ENCODE results near the gene LITAF.
"Not testable (repeated sequence)": the region's sequence is repeated elsewhere in the genome, so short reads cannot be mapped to it uniquely, and the experiment has no call there.

The LITAF gene

GRCh38 chr16:11621539-11621919 lies 34.8 kb upstream of the LITAF start:
- DNase-seq (ENCODE audit: low read depth in 2 of 2), result no peak

DNA sequence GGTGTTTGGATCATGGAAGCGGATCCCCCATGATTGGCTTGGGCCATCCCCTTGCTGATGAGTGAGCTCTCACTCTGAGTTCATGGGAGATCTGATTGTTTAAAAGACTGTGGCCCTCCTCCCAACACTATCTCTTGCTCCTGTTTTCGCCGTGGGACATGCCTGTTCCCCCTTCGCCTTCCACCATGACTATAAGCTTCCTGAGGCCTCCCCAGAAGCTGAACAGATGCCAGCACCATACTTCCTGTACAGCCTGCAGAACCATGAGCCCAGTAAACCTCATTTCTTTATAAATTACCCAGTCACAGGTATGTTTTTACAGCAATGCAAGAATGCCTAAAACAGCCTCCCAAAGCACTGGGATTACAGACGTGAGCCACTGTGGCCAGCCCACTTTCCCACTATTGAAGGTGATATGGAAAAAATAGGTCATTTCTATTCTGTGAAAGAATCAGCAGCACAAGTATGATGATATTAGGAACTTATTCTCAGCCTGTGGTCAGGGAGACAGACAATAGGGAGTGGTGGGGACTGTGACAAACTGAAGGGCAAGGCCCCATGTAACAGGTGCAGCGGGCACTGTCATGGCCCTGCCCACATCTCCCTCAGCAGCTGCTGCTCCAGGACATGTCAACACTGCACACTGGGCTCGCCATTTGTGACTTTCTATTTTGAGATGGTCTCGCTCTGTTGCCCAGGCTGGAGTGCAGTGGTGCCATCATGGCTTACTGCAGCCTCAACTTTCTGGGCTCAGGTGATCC lies 33.7 kb upstream of the LITAF start:
- DNase-seq (ENCODE audit: low read depth in 2 of 2), result no peak

- DNase-seq (ENCODE audit: low read depth in 2 of 2), result no peak
These were observed 32.7 kb upstream of the LITAF start for GRCh38 chr16:11619327-11619851.

DNA sequence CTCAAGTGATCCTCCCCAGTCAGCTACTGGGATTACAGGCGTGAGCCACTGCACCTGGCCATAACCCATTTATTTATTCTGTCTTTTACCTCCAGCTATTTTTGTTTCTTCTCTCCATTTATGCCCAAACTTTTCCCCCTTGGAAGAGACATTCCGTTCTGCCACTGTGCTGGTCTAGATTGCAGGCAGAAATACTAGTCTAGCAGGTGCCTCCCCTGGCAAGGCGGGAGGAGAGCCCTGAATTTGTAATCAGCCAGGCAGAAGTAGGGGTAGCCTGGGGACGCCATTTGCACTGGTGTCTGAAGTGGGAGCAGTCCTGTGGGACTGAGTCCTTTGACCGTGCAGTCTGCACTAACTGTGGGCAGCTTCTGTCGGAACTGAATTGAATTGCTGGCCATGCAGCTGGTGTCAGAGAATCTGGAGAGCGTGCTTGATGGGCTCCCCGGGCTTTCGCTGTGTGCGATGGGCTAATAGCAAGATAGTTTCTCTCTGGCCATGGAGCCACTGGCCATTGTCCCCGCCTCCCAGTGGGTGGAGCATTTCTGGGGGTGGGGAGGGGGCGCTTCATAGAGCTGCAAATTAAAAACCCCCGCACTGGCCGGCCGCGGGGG lies 31.5 kb upstream of the LITAF start:
- no peak for DNase-seq (ENCODE audit: low read depth in 2 of 2)

DNA sequence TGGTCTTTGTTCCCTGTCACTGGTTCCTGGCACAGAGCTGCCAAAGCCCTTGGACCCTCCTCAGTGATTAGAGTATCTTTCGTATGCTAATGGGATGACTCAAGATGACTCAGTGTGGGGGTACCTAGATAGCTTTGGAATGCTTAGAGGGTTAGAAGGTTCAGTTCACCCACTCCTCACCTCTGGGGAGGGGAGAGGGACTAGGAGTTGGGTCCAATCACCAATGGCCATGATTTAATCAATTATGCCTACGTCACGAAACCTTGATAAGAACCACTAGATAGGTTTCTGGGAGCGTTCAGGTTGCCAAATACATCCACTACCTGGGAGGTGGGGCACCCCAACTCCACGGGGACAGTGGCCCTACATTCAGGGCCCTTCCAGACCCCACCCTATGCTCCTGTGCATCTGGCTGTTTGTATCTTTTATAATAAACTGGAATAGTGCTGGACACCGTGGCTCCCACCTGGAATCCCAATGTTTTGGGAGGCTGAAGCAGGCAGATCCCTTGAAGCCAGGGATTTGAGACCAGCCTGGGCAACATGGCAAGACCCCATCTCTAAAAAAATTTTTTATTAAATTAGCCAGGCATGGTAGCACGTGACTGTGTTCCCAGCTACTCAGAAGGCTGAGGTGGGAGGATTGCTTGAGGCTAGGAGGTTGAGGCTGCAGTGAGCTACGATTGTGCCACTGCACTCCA lies 29.2 kb upstream of the LITAF start:
- no peak for DNase-seq (ENCODE audit: low read depth in 2 of 2)

GRCh38 chr16:11614587-11615175 lies 28.0 kb upstream of the LITAF start:
- no peak for DNase-seq (ENCODE audit: low read depth in 2 of 2)

DNA sequence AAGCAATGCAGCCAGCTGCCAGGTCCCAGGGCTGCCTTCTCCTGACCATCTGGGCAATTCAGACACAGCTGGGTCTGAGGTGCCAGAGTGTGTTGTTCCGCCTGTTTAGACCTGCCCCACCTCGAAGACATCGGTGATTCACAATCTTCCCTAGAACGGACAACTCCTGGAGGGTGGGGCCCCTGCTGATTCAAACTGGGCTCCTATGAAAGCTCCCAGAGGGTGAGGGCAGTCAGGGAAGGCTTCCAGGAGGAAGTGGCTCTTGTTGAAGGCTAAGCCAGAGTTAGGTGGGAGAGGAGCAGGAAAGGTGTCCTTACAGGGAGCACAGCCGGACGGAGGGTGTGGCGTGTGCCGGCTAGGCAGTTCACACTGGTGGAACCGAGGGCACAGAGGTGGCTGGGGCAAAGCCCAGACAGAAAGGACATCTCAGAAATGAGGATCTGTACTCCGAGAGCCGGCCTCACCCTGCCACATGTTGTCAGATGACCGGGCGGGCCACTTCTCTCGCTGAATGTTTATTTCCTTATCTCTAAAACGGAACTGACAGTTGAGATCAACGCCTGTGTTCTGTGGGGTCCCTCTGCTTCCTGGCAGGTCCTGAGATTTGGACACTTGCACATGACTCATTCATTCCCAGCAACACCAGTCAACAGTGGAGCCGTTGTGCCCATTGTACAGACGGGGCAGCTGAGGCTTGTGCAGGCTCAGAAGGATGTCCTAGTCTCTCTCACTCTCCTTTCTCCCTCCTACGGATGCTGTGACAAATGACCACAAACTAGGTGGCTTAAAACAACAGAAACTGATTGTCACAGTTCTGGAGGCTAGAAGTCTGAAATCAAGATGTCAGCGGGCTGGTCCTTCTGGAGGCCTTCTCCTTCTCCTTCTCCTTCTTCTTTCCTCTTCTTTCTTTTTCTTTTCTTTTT lies 26.9 kb upstream of the LITAF start:
- no peak for DNase-seq (ENCODE audit: low read depth in 2 of 2)

- no peak for DNase-seq (ENCODE audit: low read depth in 2 of 2)
These were observed 25.9 kb upstream of the LITAF start for GRCh38 chr16:11612665-11613025.

DNA sequence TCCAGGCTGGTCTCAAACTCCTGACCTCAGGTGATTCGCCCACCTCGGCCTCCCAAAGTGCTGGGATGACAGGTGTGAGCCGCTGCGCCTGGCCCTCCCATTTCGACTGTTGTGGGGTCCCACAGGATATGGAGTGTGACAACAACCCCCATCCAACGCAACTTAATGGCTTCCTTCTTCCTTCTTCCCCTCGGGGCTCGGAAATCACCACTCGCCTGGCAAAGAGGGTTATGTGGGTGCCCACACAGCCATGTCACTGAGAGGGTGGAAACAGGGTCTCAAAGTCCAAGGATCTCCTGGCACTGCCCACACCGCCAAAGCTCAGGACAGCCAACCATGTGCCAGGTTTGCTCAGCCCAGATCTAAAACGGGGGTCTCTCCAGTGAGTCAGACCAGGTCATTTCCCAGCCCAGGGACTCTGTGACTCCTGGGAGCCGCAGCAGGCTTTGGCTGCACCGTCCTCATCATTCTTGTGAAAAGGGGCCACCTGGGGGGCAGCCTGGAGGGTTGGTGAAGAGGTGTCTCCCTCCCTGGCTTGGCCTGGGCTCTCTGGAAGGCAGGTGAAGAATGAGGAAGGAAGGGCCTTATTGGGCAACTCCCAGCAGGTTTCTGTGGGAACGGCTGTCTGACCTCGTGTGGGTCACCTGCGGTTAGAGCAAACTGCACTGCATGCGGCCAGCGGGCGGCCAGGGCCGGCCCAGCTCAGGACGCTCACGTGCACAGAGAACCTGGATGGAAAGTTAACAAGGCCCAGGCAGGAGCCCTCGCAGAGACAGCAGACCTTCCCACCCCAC lies 25.3 kb upstream of the LITAF start:
- DNase-seq (ENCODE audit: low read depth in 2 of 2), result no peak

- no peak for DNase-seq (ENCODE audit: low read depth in 2 of 2)
These were observed 23.9 kb upstream of the LITAF start for GRCh38 chr16:11610580-11610979.

DNA sequence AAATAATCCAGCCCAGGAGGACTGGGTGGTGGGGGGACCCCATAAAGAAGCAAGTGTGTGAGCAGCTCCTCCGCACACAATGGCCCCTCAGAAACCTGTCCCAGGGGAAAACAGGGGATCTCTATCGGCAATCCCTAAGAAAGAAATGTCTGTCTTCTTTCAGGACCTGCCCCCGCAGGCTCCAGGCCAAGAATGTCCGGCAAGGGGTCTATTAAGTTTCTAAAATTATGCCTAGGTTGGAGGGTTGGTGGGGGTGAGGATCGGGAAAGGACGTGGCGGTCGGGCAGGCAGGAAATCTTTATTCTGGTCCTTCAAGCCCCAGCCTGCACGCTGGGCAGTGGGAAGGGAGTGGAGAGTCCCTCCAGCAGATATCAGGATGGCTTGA lies 23.4 kb upstream of the LITAF start:
- DNase-seq (ENCODE audit: low read depth in 2 of 2), result no peak

DNA sequence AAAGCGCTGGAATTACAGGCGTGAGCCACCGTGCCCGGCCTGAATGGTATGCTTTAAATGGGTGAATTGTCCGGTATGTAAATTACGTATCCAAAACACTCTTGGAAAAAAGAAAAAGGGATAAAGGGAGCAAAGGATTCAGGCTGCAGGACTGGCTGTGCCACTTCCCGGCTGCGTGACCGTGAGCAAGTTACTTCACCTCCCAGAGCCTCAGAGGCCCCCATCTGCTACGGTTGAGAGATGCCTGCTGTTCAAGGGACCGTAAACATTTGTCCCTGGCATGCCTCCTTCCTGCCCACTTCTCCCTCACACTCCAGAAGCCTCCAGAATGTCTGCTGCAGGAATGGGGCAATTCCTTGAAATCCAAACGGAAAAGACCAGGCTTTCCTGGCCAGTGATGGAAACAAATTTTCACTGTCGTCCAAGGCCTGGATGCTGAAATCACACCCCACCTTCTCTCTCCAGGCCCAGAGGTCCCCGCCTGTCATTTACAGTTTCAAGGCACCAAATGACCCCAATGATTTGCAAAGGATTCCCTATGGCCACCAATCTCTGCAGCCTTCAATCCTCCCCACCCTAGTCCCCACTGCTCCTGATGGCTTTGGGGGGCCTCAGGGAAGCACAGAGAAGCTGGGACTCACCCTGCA lies 22.9 kb upstream of the LITAF start:
- DNase-seq (ENCODE audit: low read depth in 2 of 2), result no peak

DNA sequence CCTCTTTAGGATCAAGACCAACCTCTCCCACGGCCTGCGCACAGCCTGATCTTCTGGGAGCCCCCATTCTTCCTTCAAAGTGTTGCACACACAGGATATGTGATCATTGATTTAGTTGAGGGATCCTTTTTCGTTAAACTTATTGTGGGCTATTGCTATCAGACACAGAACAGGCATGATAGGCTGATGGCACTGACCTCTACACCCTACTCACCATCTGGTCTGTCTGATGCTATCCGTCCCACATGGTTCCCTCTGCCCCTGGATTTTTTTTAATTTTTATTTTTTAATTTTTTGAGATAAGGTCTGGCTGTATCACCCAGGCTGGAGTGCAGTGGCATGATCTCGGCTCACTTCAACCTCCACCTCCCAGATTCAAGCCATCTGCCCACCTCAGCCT lies 19.2 kb upstream of the LITAF start:
- no peak for DNase-seq (ENCODE audit: low read depth in 2 of 2)

DNA sequence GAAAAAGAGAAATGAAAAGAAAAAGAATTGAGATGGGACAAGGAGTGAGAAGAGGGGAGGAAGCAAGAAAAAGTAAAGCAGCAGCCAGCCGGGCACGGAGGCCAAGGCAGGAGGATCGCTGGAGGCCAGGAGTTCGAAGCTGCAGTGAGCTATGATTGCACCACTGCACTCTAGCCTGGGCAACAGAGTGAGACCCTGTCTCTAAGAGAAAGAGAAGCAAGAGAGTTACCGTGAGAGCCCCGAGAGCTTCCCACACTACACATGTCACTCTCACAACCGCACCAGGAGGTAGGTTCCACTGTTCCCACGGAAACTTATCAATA lies 18.8 kb upstream of the LITAF start:
- no peak for DNase-seq (ENCODE audit: low read depth in 2 of 2)

DNA sequence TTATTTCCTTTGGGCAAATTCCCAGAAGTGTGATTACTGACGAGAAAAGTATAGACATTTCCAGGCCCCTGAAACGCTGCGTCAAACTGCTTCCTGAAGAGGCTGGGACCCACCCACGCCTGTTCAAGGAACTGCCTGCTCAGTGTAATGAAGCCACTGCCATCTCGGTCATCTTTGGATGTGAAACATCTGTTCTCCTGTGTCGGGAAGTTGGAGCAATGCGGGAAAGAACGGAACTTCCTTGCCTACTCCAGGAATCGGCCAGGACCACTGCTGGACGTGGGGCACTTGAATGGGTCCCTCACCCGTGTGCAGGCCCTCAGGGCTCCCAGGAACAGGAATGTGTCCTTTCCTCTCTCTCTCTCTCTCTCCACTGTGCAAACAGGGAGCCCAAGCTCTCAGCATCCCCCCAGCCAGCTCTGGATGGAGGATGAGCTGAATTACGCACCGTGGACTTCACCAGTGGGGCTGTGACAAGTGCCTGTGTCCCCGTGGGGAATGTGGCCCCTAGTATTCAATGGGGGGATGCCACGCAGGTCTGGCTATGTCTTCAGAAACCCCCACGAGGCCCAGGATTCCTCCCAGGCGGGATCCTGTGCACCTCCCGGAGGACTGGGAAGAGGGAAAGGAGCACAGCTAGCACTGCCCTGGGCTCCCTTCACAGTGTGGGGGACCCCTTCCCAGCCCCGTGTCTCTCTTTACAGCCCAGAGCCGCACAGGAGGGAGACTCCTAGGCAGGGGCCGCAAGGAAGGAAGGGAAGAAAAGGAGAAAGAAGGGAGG lies 18.3 kb upstream of the LITAF start:
- DNase-seq (ENCODE audit: low read depth in 2 of 2), result no peak

GRCh38 chr16:11604296-11604695 lies 17.6 kb upstream of the LITAF start:
- not testable (repeated sequence) for DNase-seq (ENCODE audit: low read depth in 2 of 2)

DNA sequence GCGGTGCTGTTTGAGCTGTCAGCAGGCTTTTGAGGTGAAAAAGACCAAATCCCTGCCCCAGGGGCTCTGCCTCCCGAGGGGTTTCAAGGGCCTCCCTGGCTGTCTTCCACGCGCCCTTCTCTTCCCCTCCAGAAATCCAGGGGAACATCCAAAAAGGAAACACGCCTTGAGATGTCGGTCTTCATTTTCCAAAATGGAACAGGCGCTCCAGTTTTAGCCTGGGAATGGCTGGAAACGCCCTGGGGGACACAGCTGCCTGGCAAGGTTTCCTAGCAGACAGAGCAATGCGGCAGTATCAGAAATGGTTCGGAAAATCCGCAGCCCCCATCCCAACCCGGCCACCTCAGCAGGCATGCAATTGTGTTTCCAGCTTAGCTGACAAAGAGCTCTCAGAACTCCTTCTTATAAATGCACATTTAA lies 16.6 kb upstream of the LITAF start:
- DNase-seq (ENCODE audit: low read depth in 2 of 2), result no peak

DNA sequence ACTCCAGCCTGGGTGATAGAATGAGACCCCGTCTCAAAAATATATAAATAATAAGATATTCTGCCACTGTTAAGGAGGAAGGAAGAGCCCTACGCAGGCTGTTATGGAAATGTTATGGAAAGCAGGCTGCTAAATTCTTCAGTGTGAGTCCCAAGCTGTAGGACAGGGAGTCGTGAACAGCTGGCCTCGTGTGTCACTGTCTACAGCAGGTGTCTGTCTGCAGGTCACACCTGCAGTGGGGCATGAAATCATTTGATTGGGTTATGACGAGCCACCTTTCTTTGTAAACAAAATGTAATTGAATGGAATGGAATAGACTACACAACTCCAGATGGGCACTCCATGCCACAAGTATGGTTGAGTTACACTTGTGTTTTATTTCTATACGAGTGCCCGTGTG lies 15.6 kb upstream of the LITAF start:
- DNase-seq (ENCODE audit: low read depth in 2 of 2), result no peak

- no peak for DNase-seq (ENCODE audit: low read depth in 2 of 2)
These were observed 15.2 kb upstream of the LITAF start for GRCh38 chr16:11601911-11602310.

- DNase-seq (ENCODE audit: low read depth in 2 of 2), result no peak
These were observed 14.7 kb upstream of the LITAF start for GRCh38 chr16:11601425-11601824.

Data from stimulated activated CD8-positive, alpha-beta memory T cell treated with anti-CD3 and anti-CD28 coated beads, Interleukin-2, amount 100 ng/mL, for 1 hour (primary cell).